HepG2 (cell line): ENCODE data around the gene TRPT1. TPM values are rescaled to one million over a fixed set of nuclear protein-coding genes. Genes with fewer than 3 reads are reported as not detected.

Source experiments
- BATF2 ChIP-seq: sonication (generic); formaldehyde crosslinking; IDR thresholded peaks from 2 replicates; pipeline ENCODE4 v1.8.0; 2022; ENCODE audit warnings: mild to moderate bottlenecking, missing genetic modification reagents, moderate library complexity
- CREB3 ChIP-seq: sonication (generic); formaldehyde crosslinking; IDR thresholded peaks from 2 replicates; pipeline ENCODE4 v1.5.0; 2020; ENCODE audit warnings: missing genetic modification reagents
- ELF4 ChIP-seq: sonication (generic); formaldehyde crosslinking; IDR thresholded peaks from 2 replicates; pipeline ENCODE4 v1.5.0; 2020; ENCODE audit warnings: missing genetic modification reagents, mild to moderate bottlenecking, moderate library complexity, borderline replicate concordance
- FUBP1 ChIP-seq: sonication (generic); formaldehyde crosslinking; IDR thresholded peaks from 2 replicates; pipeline ENCODE4 v1.5.1; 2020; ENCODE audit warnings: missing genetic modification reagents, mild to moderate bottlenecking, borderline replicate concordance
- IRF1 ChIP-seq: sonication (generic); formaldehyde crosslinking; IDR thresholded peaks from 2 replicates; pipeline ENCODE4 v1.4.0; 2020; ENCODE audit warnings: low read depth, mild to moderate bottlenecking, missing genetic modification reagents
- MED1 ChIP-seq: sonication (generic); formaldehyde crosslinking; IDR thresholded peaks from 2 replicates; pipeline ENCODE4 v1.4.0; 2020; ENCODE audit warnings: missing genetic modification reagents
- MIER2 ChIP-seq: IDR thresholded peaks from 2 replicates; pipeline ENCODE4 v1.6.1; 2016; ENCODE audit warnings: missing biosample characterization, missing genetic modification reagents
- NCOR1 ChIP-seq: fragments of 200-600 bp; sonication (generic); IDR thresholded peaks from 2 replicates; pipeline ENCODE4 v1.7.0; 2017; ENCODE audit warnings: antibody characterized with exemption, low read length, borderline replicate concordance
- NR2F1 ChIP-seq, 2 experiments: fragments of 450-650 bp in 1 of 2; formaldehyde crosslinking in 1 of 2; IDR thresholded peaks; 2 replicates each; pipeline versions ENCODE4 v1.5.0 to v1.6.1; 2016 to 2020; ENCODE audit warnings: mild to moderate bottlenecking in 1 of 2, missing compliant biosample characterization in 1 of 2, missing genetic modification reagents in 1 of 2, moderate library complexity in 1 of 2
- REPIN1 ChIP-seq: sonication (generic); formaldehyde crosslinking; IDR thresholded peaks from 2 replicates; pipeline ENCODE4 v1.8.0; 2022; ENCODE audit warnings: missing genetic modification reagents, low read depth, mild to moderate bottlenecking, borderline replicate concordance
- RFXAP ChIP-seq: sonication (generic); formaldehyde crosslinking; IDR thresholded peaks from 2 replicates; pipeline ENCODE4 v1.4.0; 2020; ENCODE audit warnings: missing genetic modification reagents, borderline replicate concordance
- SIN3B ChIP-seq: fragments of 150-350 bp; IDR thresholded peaks from 2 replicates; pipeline ENCODE4 v1.6.1; 2014; ENCODE audit warnings: low read length
- SSRP1 ChIP-seq: IDR thresholded peaks from 2 replicates; pipeline ENCODE4 v1.6.1; 2016; ENCODE audit warnings: control low read depth
- STAG1 ChIP-seq: sonication (generic); formaldehyde crosslinking; IDR thresholded peaks from 2 replicates; pipeline ENCODE4 v1.4.0; 2020; ENCODE audit warnings: missing genetic modification reagents
- THAP7 ChIP-seq: sonication (generic); formaldehyde crosslinking; IDR thresholded peaks from 2 replicates; pipeline ENCODE4 v1.8.1; 2023; ENCODE audit warnings: mild to moderate bottlenecking, missing genetic modification reagents
- ZNF570 ChIP-seq: sonication (generic); formaldehyde crosslinking; IDR thresholded peaks from 2 replicates; pipeline ENCODE4 v1.4.0; 2020; ENCODE audit warnings: mild to moderate bottlenecking, missing genetic modification reagents, borderline replicate concordance
- ZNF724P ChIP-seq: sonication (generic); formaldehyde crosslinking; IDR thresholded peaks from 2 replicates; pipeline ENCODE4 v1.8.0; 2022; ENCODE audit warnings: missing genetic modification reagents, borderline replicate concordance
- ZNF878 ChIP-seq: sonication (generic); formaldehyde crosslinking; IDR thresholded peaks from 2 replicates; pipeline ENCODE4 v1.8.1; 2023; ENCODE audit warnings: mild to moderate bottlenecking, missing genetic modification reagents, moderate library complexity
- polyA plus RNA-seq, 8 experiments: library from polyadenylated mRNA; depleted of rRNA in 3 of 8; stranded (reverse) in 7 of 8; unstranded in 1 of 8; fragments of >200 nt; fragmentation: Illumina TruSeq in 4 of 8; extraction: Trizol in 4 of 8; gene quantifications; 2 replicates each; pipeline versions ENCODE4 v1.2.1 to v1.2.3, GENCODE V29; 2011 to 2016; ENCODE audit warnings: low read depth in 4 of 8, missing spikeins in 1 of 8, mixed read lengths in 1 of 8; ENCODE audit not compliant: insufficient read depth in 1 of 8
- total RNA-seq, 5 experiments: library from RNA; depleted of rRNA; stranded (reverse); fragments of >200 nt; fragmentation: Illumina TruSeq; extraction: Trizol; gene quantifications; 2 replicates each; pipeline ENCODE4 v1.2.3, GENCODE V29; 2016; ENCODE audit warnings: low read depth in 1 of 5
- TF ChIP-seq, protein P1 (sequence below): sonication (generic); formaldehyde crosslinking; IDR thresholded peaks from 2 replicates; pipeline ENCODE4 v1.5.1; 2020; ENCODE audit warnings: mild to moderate bottlenecking, missing genetic modification reagents
- TF ChIP-seq, protein P2 (sequence below): sonication (generic); formaldehyde crosslinking; IDR thresholded peaks from 2 replicates; pipeline ENCODE4 v1.5.0; 2020; ENCODE audit warnings: missing genetic modification reagents

Gene TRPT1
- total and polyA plus RNA-seq, 2 of the 13 experiments (the other 11 are each of a cell fraction or from before 2014, with no cell fraction given) = 24.8 to 40.7 TPM

GRCh38 chr11:64237484-64237951 lies 11.5 kb upstream of the TRPT1 start (continued):
- TF ChIP-seq IRF1 (no peak), MIER2 (CRISPR knock-in tag) (no peak; the same call in 1 of the 2 replicates), ZNF724P (no peak), BATF2 (CRISPR knock-in tag) (0 out of 2 replicates have a peak, but pooled peaks have one; percentile 60), CREB3 (CRISPR knock-in tag) (no peak), ZNF878 (CRISPR knock-in tag) (no peak), FUBP1 (CRISPR knock-in tag) (no peak), RFXAP (no peak), ZNF570 (CRISPR knock-in tag) (no peak), ELF4 (no peak), MED1 (CRISPR knock-in tag) (peak; percentile 80), SSRP1 (CRISPR knock-in tag) (no peak), NR2F1 (CRISPR knock-in tag; IDR thresholded peaks at IDR 0.05) (no peak), STAG1 (CRISPR knock-in tag) (no peak), REPIN1 (CRISPR knock-in tag) (0 out of 2 replicates have a peak, but pooled peaks have one; percentile 24), NCOR1 (no peak; the same call in 1 of the 2 replicates), SIN3B (no peak), THAP7 (no peak)
- TF ChIP-seq, protein P1, sequence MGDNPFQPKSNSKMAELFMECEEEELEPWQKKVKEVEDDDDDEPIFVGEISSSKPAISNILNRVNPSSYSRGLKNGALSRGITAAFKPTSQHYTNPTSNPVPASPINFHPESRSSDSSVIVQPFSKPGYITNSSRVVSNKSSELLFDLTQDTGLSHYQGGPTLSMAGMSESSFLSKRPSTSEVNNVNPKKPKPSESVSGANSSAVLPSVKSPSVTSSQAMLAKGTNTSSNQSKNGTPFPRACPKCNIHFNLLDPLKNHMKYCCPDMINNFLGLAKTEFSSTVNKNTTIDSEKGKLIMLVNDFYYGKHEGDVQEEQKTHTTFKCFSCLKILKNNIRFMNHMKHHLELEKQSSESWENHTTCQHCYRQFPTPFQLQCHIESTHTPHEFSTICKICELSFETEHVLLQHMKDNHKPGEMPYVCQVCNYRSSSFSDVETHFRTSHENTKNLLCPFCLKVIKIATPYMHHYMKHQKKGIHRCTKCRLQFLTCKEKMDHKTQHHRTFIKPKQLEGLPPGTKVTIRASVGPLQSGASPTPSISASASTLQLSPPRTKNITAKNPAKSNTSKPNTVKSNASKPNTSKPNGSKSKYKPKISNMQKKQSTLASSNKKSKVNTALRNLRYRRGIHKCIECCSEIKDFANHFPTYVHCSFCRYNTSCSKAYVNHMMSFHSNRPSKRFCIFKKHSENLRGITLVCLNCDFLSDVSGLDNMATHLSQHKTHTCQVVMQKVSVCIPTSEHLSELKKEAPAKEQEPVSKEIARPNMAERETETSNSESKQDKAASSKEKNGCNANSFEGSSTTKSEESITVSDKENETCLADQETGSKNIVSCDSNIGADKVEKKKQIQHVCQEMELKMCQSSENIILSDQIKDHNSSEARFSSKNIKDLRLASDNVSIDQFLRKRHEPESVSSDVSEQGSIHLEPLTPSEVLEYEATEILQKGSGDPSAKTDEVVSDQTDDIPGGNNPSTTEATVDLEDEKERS (CRISPR knock-in tag) = no peak
- TF ChIP-seq, protein P2, sequence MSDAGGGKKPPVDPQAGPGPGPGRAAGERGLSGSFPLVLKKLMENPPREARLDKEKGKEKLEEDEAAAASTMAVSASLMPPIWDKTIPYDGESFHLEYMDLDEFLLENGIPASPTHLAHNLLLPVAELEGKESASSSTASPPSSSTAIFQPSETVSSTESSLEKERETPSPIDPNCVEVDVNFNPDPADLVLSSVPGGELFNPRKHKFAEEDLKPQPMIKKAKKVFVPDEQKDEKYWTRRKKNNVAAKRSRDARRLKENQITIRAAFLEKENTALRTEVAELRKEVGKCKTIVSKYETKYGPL (CRISPR knock-in tag) = no peak
